ENCODE measurements around the gene TNS3.

GRCh38 chr7:47452715-47453092, 129.2 kb downstream of the TNS3 start:
- no peak for TF ChIP-seq CTCF (IDR thresholded peaks at IDR 0.05; ENCODE audit: low read depth, low read length)
- no peak for TF ChIP-seq POLR2A (IDR thresholded peaks at IDR 0.05; ENCODE audit: extremely low read depth, insufficient read length)
- TF ChIP-seq MYC (IDR thresholded peaks at IDR 0.05; ENCODE audit: low read depth, low read length): no peak
